Measurements from ENCODE around the gene OR7A10. TPM values are rescaled to one million over a fixed set of nuclear protein-coding genes. Genes with fewer than 3 reads are reported as not detected.

Gene OR7A10
- not detected for total RNA-seq

GRCh38 chr19:14848822-14849221 lies at the start of gene OR7A10:
Gene OR7A10, minus strand, starts transcription at chr19:14848922. Its CDS starts 7,045 bp downstream, at chr19:14841877.

GRCh38 chr19:14886032-14886431 lies 37.3 kb upstream of the OR7A10 start, which contains the start of gene OR7A17:
Gene OR7A17, minus strand, starts transcription at chr19:14886132. Its CDS starts 4,777 bp downstream, at chr19:14881355.

GRCh38 chr19:14835011-14835410 lies 13.7 kb downstream of the OR7A10 start, which contains the start of the genes OR7A5 and OR7C1:
Gene OR7A5, minus strand, starts transcription at chr19:14835185. Its CDS starts 6,944 bp downstream, at chr19:14828241.
Gene OR7C1, minus strand, starts transcription at chr19:14835185. Its CDS starts 35,049 bp downstream, at chr19:14800136.

Small RNAs within 50 kb of the gene (small RNA-seq; reads per million reads assigned to genes)
- gene AC005255.1 (ENCODE audit: low replicate concordance) (not detected), gene OR7A18P (ENCODE audit: low replicate concordance) (not detected)

Other genes with a start within 250 kb of the OR7A10 start
- not detected for gene ADGRE3, start 174.1 kb downstream of the OR7A10 start, total RNA-seq
- gene ZNF333, start 158.9 kb downstream of the OR7A10 start, total RNA-seq, result 68.5 TPM
- 0.31 TPM for gene ADGRE2, start 70.4 kb downstream of the OR7A10 start, total RNA-seq
- gene OR7A5, start 13.7 kb downstream of the OR7A10 start, total RNA-seq, result not detected
- gene OR7C1, start 13.7 kb downstream of the OR7A10 start, total RNA-seq, result not detected
- not detected for gene OR7A17, start 37.2 kb upstream of the OR7A10 start, total RNA-seq
- gene OR7C2, start 92.6 kb upstream of the OR7A10 start, total RNA-seq, result not detected
- gene SLC1A6, start 130.9 kb upstream of the OR7A10 start, total RNA-seq, result 47.6 TPM
- not detected for gene CASP14, start 200.6 kb upstream of the OR7A10 start, total RNA-seq
- gene OR1I1, start 233.3 kb upstream of the OR7A10 start, total RNA-seq, result not detected

Measured in parietal lobe (tissue), 2 donors.